ENCODE results near the gene HYCC1. TPM values are rescaled to one million over a fixed set of nuclear protein-coding genes. Genes with fewer than 3 reads are reported as not detected.
"Not testable (repeated sequence)": the region's sequence is repeated elsewhere in the genome, so short reads cannot be mapped to it uniquely, and the experiment has no call there.

The HYCC1 gene
- total RNA-seq, 1 experiment from 2014 or later, result 125 TPM

- TF ChIP-seq, protein P1, sequence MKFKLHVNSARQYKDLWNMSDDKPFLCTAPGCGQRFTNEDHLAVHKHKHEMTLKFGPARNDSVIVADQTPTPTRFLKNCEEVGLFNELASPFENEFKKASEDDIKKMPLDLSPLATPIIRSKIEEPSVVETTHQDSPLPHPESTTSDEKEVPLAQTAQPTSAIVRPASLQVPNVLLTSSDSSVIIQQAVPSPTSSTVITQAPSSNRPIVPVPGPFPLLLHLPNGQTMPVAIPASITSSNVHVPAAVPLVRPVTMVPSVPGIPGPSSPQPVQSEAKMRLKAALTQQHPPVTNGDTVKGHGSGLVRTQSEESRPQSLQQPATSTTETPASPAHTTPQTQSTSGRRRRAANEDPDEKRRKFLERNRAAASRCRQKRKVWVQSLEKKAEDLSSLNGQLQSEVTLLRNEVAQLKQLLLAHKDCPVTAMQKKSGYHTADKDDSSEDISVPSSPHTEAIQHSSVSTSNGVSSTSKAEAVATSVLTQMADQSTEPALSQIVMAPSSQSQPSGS (CRISPR knock-in tag; IDR thresholded peaks at IDR 0.05; ENCODE audit: borderline replicate concordance, low read depth), result no peak
- no peak for TF ChIP-seq FOXJ3 (CRISPR knock-in tag; IDR thresholded peaks at IDR 0.05; ENCODE audit: borderline replicate concordance)
These were observed 29.5 kb upstream of the HYCC1 start (continued) for GRCh38 chr7:23043441-23043840.

DNA sequence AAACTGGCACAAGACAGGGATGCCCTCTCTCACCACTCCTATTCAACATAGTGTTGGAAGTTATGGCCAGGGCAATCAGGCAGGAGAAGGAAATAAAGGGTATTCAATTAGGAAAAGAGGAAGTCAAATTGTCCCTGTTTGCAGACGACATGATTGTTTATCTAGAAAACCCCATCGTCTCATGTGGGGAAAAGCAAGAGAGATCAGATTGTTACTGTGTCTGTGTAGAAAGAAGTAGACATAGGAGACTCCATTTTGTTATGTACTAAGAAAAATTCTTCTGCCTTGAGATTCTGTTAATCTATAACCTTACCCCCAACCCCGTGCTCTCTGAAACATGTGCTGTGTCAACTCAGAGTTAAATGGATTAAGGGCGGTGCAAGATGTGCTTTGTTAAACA is 25.7 kb upstream of the HYCC1 start:
- peaks cover 15% of the 10 kb centered on the region for H3K36me3 Mint-ChIP-seq
- H3K4me1 Mint-ChIP-seq; H3K27ac Mint-ChIP-seq; POLR2A ChIA-PET; CTCF ChIA-PET; H3K4me3 Mint-ChIP-seq; H3K27me3 Mint-ChIP-seq (ENCODE audit: low read depth); ATAC-seq; H3K9me3 Mint-ChIP-seq; DNase-seq (ENCODE audit: low spot score): not testable (repeated sequence)

DNA sequence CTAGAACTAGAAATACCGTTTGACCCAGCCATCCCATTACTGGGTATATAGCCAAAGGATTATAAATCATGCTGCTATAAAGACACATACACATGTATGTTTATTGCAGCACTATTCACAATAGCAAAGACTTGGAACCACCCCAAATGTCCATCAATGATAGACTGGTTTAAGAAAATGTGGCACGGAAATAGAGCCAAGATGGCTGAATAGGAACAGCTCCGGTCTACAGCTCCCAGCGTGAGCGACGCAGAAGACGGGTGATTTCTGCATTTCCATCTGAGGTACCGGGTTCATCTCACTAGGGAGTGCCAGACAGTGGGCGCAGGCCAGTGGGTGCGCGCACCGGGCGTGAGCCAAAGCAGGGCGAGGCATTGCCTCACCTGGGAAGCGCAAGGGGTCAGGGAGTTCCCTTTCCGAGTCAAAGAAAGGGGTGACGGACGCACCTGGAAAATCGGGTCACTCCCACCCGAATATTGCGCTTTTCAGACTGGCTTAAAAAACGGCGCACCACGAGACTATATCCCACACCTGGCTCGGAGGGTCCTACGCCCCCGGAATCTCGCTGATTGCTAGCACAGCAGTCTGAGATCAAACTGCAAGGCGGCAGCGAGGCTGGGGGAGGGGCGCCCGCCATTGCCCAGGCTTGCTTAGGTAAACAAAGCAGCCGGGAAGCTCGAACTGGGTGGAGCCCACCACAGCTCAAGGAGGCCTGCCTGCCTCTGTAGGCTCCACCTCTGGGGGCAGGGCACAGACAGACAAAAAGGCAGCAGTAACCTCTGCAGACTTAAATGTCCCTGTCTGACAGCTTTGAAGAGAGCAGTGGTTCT is 21.8 kb upstream of the HYCC1 start:
- ATAC-seq; H3K27me3 Mint-ChIP-seq (ENCODE audit: low read depth); POLR2A ChIA-PET; DNase-seq (ENCODE audit: low spot score); H3K27ac Mint-ChIP-seq; H3K4me1 Mint-ChIP-seq; CTCF ChIA-PET: not testable (repeated sequence)
- Mint-ChIP-seq H3K36me3 (peaks cover 11% of the 10 kb centered on the region), H3K4me3 (peak overlapping the region; percentile 54), H3K9me3 (peaks cover 13% of the 10 kb centered on the region)

DNA sequence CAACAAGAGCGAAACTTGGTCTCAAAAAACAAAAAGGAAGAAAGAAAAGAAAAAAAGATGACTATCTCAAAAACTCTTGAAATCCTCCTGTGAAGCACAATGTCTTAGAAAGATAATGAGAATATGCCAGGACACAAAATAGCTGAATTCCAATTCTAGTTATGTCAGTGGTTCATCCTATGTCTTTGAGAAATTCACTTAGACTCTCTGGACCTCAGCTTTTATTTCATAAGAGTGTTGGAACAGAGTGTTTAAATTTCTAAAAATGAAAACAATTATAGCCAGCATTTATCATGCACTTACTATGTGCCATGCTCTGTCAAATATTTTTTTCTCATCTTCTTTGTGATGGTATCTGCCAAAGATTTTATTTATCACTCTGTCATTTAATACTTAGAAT is 13.3 kb upstream of the HYCC1 start:
- H3K4me1 Mint-ChIP-seq, result peaks cover 3% of the 10 kb centered on the region
- POLR2A ChIA-PET, result interaction anchor here (0.6 kb wide), 1 partner anchor 170 kb away, joined by 4 read pairs; no protein-coding TSS in a partner anchor
- TF ChIP-seq CREM (CRISPR knock-in tag; IDR thresholded peaks at IDR 0.05), result no peak
- TF ChIP-seq, protein P2, sequence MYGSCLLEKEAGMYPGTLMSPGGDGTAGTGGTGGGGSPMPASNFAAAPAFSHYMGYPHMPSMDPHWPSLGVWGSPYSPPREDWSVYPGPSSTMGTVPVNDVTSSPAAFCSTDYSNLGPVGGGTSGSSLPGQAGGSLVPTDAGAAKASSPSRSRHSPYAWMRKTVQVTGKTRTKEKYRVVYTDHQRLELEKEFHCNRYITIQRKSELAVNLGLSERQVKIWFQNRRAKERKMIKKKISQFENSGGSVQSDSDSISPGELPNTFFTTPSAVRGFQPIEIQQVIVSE (CRISPR knock-in tag; IDR thresholded peaks at IDR 0.05; ENCODE audit: borderline replicate concordance), result no peak
- TF ChIP-seq ZNF532 (CRISPR knock-in tag; IDR thresholded peaks at IDR 0.05; ENCODE audit: borderline replicate concordance), result no peak
- TF ChIP-seq NFE2L1 (CRISPR knock-in tag; IDR thresholded peaks at IDR 0.05), result no peak
- no peak for TF ChIP-seq PRRX2 (CRISPR knock-in tag; IDR thresholded peaks at IDR 0.05)
- TF ChIP-seq HMGA2 (CRISPR knock-in tag; IDR thresholded peaks at IDR 0.05), result no peak
- no peak for TF ChIP-seq JUN (CRISPR knock-in tag; IDR thresholded peaks at IDR 0.05)
- H3K9me3 Mint-ChIP-seq, result no peaks in the 10 kb centered on the region
- no peak overlapping the region for H3K27ac Mint-ChIP-seq
- no peak overlapping the region for H3K4me3 Mint-ChIP-seq
- no peak for ATAC-seq
- CTCF ChIA-PET, result interaction anchor here (2.3 kb wide), 1 partner anchor 11 kb away, joined by 10 read pairs; no protein-coding TSS in a partner anchor
- no peaks in the 10 kb centered on the region for H3K36me3 Mint-ChIP-seq
- peaks cover 3% of the 10 kb centered on the region; the same call in 1 of the 2 replicates for H3K27me3 Mint-ChIP-seq (ENCODE audit: low read depth)
- no peak for DNase-seq (ENCODE audit: low spot score)

- H3K27ac Mint-ChIP-seq, result no peak overlapping the region
- H3K4me1 Mint-ChIP-seq, result peaks cover 4% of the 10 kb centered on the region
- H3K27me3 Mint-ChIP-seq (ENCODE audit: low read depth), result peaks cover 4% of the 10 kb centered on the region; the same call in 1 of the 2 replicates
- ChIA-PET CTCF (interaction anchor here (2.3 kb wide), 1 partner anchor 10 kb away, joined by 10 read pairs; no protein-coding TSS in a partner anchor), POLR2A (interaction anchor here (0.6 kb wide), 1 partner anchor 54 kb away, joined by 7 read pairs; no protein-coding TSS in a partner anchor)
- no peak overlapping the region for H3K4me3 Mint-ChIP-seq
- no peaks in the 10 kb centered on the region for H3K36me3 Mint-ChIP-seq
- no peak for DNase-seq (ENCODE audit: low spot score)
- ATAC-seq, result no peak
- H3K9me3 Mint-ChIP-seq, result peaks cover 6% of the 10 kb centered on the region; the same call in 1 of the 2 replicates
- TF ChIP-seq IRF2 (CRISPR knock-in tag; IDR thresholded peaks at IDR 0.05; ENCODE audit: borderline replicate concordance, low read depth), result no peak
- no peak for TF ChIP-seq TEAD4 (CRISPR knock-in tag; IDR thresholded peaks at IDR 0.05)
- TF ChIP-seq ZNF219 (CRISPR knock-in tag; IDR thresholded peaks at IDR 0.05; ENCODE audit: borderline replicate concordance), result no peak
- TF ChIP-seq ATF1 (CRISPR knock-in tag; IDR thresholded peaks at IDR 0.05), result no peak
- no peak for TF ChIP-seq ESRRA (CRISPR knock-in tag; IDR thresholded peaks at IDR 0.05; ENCODE audit: borderline replicate concordance)
- TF ChIP-seq SOX15 (CRISPR knock-in tag; IDR thresholded peaks at IDR 0.05), result no peak
These were observed 12.2 kb upstream of the HYCC1 start for GRCh38 chr7:23026164-23026563.

Measured in WTC11 (cell line).